NAMALWA (cell line): Measurements from ENCODE around the gene SEC14L5.
"Not testable (repeated sequence)": the region's sequence is repeated elsewhere in the genome, so short reads cannot be mapped to it uniquely, and the experiment has no call there.

Experiments used
- DNase-seq: peaks from one replicate; pipeline ENCODE4 v3.0.0-alpha.2; 2015; ENCODE audit warnings: low spot score

Gene SEC14L5

DNA sequence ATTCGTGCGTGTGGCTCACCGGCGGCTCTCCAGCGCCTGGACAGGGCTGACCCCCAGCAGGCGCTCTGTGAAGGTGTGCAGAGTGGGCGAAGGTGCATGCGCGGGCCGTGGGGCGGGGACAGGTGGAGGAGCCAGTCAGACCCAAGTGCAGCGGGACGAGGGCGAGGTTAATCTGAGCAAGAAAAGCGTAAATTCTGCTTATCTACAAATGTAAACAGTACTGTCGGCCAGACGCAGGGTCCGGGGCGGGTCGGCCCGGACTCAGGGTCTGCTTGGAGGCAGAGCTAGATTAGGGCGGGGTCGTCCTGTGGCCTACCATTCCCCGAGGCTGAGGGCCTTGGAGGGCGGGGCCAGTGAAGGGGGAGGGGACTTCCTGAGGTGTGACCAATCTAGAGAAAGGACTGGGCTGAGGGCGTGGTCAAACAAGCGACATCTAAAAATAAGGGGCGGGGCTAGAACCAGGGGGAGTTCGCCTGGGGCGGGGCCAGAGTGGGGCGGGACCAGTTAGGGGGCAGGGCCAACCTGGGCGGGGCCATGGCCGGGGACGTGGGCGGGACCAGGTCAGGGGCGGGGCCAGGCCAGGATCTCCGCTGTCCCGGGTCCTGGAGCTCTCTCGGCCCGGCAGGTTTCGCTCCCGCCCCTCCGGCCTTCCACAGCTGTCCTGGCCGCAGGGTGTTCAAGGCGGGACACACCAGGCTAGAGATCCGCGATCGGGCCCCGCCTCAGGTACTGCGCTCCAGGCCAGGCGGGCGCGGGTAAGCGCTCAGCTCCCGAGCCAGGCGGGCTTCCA is at the start of gene SEC14L5:
Gene SEC14L5 (plus strand): TSS at position 611 of the 790 bp plus-strand sequence. CDS start 994 bp downstream, outside the sequence.
- peak; percentile 98 for DNase-seq

GRCh38 chr16:4908854-4909401 is 49.2 kb upstream of the SEC14L5 start:
- no peak for DNase-seq

GRCh38 chr16:4909825-4910224 is 48.3 kb upstream of the SEC14L5 start:
- peak; percentile 25 for DNase-seq

DNA sequence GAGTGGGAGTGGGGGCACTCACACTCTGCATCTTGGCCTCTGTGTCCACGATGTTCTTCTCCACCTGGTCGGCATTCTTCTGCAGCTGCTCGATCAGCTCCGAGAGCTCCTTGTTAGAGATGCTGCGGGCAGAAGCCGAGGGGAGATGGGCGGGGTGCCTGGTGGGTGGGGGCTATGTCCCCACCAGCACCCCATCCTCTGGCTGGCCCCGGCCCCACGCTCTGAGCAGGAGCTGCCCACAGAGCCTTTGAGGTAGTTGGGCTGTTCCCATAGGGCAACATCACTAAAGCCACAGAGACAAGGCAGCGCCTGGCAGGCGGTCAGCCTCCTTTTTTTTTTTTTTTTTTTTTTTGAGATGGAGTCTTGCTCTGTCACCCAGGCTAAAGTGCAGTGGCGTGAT is 47.3 kb upstream of the SEC14L5 start:
- DNase-seq, result no peak

- no peak for DNase-seq
Observed at GRCh38 chr16:4911970-4912386, 46.2 kb upstream of the SEC14L5 start.

DNA sequence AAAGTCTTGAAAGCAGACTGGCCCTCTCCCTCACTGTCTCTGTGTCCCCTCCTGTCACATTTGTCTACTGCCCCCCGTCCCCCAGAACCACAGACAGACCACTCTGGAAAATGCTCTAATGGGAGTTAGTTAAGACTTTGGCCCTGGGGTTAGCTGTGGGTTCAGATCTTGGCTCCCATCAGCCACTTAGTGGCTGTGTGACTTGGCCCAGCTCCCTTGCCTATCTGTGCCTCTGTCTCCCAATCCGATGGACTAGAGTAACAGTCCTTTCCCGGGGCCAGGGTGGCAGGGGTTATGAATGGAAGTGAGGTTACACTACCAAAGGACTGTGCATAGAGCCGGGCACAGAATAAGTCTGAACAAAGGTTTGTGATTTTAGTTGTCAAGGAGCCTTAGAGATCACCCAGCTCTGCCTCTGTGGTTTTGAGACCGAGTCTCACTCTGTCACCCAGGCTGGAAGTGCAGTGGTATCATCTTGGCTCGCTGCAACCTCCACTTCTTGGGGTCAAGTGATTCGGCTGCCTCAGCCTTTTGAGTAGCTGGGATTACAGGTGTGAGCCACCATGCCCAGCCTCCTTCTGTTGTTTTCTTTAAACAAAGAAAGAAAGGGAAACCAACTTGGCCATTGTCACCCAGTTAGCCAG is 44.9 kb upstream of the SEC14L5 start:
- DNase-seq, result no peak

- no peak for DNase-seq
Observed at GRCh38 chr16:4913774-4914525, 44.2 kb upstream of the SEC14L5 start.

DNA sequence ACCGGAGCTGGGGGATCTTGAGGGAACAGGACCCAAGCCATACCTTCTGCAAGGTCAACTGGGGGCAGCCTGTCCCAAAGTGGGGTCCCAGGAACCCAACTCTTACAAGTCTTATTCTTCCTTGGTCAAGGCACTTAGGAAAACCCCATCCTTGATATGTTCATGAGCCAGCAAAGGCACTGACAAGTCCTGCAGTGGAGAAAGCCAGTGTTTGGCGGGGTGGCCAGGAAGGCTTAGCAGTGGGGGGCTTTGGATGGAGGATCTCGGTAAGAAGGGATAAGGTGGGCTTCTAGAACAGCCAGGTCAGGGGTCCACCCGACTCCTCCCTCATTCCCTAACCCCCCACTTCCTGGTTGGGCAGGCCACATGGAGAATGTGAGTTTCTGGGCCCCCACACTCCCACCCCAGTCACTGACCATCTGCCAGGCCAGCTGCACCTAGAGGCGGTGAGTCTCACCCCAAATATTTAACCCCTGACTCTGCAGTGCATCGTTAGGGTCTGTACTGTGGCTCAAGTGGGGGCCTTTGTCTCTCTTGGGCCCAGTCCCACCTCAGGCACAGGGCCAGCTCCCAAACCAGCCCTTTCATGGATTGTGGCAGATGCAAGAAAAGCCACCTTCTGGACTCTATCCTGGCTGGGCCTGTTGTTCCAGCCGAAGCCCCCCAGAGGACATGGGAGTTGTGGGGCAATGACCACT is 43.5 kb upstream of the SEC14L5 start:
- no peak for DNase-seq

DNA sequence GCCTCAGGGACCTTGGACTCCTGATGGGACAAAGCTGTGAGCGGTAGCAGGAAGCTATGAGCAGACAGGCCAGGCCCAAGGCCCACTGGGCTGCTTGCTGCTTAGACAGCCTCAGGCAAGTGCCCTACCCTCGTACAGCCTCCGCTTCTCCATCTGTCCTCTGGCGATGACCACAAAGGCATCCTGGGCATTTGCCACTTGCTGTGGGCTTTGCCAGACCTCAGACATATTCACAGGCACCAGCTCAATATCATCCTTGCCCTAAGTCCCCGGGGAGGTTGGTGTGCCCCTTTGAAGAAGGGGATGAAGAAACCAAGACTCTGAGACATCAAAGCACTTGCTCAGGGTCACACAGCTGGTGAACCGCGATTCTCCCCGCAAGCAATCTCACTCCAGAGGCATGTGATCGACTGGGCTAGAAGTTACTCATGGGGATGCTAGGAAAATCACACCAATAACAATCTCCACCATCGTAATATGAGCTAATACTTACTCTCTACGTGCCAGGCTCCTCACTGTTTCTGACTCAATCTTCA is 42.8 kb upstream of the SEC14L5 start:
- no peak for DNase-seq

- DNase-seq, result no peak
Observed at GRCh38 chr16:4917117-4917516, 41.0 kb upstream of the SEC14L5 start.

- DNase-seq, result no peak
Observed at GRCh38 chr16:4918781-4919251, 39.3 kb upstream of the SEC14L5 start.

- DNase-seq, result no peak
Observed at GRCh38 chr16:4920826-4921225, 37.3 kb upstream of the SEC14L5 start.

GRCh38 chr16:4922721-4923342 is 35.3 kb upstream of the SEC14L5 start:
- DNase-seq, result no peak

DNA sequence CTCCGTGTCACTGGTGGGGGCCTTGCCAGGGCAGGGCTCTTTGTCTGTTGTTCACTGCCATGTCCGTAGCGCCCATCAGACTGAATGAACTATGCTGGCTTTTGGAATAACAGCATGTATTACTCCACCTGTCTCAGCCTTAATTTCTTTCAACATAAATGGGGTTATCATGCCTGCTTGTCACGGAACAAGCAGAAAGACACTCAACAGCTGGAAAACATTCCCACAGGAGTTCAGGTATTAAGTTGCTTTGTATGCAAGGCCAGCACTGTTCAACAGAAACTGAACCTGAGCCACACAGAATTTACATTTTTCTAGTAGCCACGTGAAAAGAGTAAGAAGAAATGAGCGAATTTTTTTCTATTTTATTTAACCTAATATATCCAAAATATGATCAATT is 34.3 kb upstream of the SEC14L5 start:
- DNase-seq, result no peak

- no peak for DNase-seq
Observed at GRCh38 chr16:4924593-4925292, 33.4 kb upstream of the SEC14L5 start.

- DNase-seq, result no peak
Observed at GRCh38 chr16:4925293-4925607, 32.9 kb upstream of the SEC14L5 start.

- no peak for DNase-seq
Observed at GRCh38 chr16:4925791-4926190, 32.3 kb upstream of the SEC14L5 start.

DNA sequence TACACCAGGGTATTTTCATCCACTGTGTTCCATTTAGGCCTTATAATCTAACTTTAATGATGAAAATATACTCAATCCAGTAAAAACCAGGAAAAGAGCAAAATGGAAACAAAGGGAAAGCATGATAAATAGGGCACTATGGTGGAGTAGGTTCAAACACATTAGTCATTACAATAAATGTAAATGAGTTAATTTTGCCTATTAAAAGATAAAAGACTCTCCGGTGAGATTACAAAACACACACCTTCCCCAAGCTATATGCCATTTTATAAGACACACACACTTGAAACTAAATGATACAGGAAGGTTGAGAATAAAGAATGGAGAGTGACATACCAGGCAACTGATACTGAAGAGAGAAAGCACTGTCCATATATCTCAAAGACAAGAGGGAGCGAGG is 31.2 kb upstream of the SEC14L5 start:
- DNase-seq, result no peak

GRCh38 chr16:4927661-4928060 is 30.5 kb upstream of the SEC14L5 start:
- DNase-seq, result no peak

GRCh38 chr16:4928227-4928626 is 29.9 kb upstream of the SEC14L5 start:
- no peak for DNase-seq

GRCh38 chr16:4929619-4930018 is 28.5 kb upstream of the SEC14L5 start:
- DNase-seq, result not testable (repeated sequence)
